GM18868 (cell line): ENCODE results near the gene OR2AE1.

Experiments
- ATAC-seq: cut with Tn5 transposase; IDR thresholded peaks from one replicate; pipeline ENCODE4 v1.9.1; 2021; ENCODE audit warnings: mild to moderate bottlenecking, moderate library complexity; ENCODE audit not compliant: unreplicated experiment

Gene OR2AE1

GRCh38 chr7:99860281-99861127, 16.3 kb downstream of the OR2AE1 start:
- no peak for ATAC-seq

- ATAC-seq: no peak
Measured at GRCh38 chr7:99855236-99855635, 21.6 kb downstream of the OR2AE1 start.

- no peak for ATAC-seq
Measured at GRCh38 chr7:99848420-99849216, 28.2 kb downstream of the OR2AE1 start.

GRCh38 chr7:99844328-99844727, 32.5 kb downstream of the OR2AE1 start:
- no peak for ATAC-seq

GRCh38 chr7:99843808-99844207, 33.0 kb downstream of the OR2AE1 start:
- ATAC-seq: no peak

GRCh38 chr7:99842926-99843325, 33.9 kb downstream of the OR2AE1 start:
- ATAC-seq: no peak

- ATAC-seq: no peak
Measured at GRCh38 chr7:99840136-99840869, 36.5 kb downstream of the OR2AE1 start.

GRCh38 chr7:99839287-99840021, 37.4 kb downstream of the OR2AE1 start:
- no peak for ATAC-seq

GRCh38 chr7:99837649-99838361, 39.0 kb downstream of the OR2AE1 start:
- ATAC-seq: no peak

GRCh38 chr7:99835189-99835588, 41.6 kb downstream of the OR2AE1 start:
- no peak for ATAC-seq

- ATAC-seq: no peak
Measured at GRCh38 chr7:99834382-99834781, 42.5 kb downstream of the OR2AE1 start.

GRCh38 chr7:99833289-99833877, 43.5 kb downstream of the OR2AE1 start:
- no peak for ATAC-seq

GRCh38 chr7:99831595-99831994, 45.2 kb downstream of the OR2AE1 start:
- no peak for ATAC-seq

- ATAC-seq: no peak
Measured at GRCh38 chr7:99829524-99830160, 47.2 kb downstream of the OR2AE1 start.

GRCh38 chr7:99828811-99829210, 48.0 kb downstream of the OR2AE1 start:
- no peak for ATAC-seq

GRCh38 chr7:99827040-99827778, 49.6 kb downstream of the OR2AE1 start:
- ATAC-seq: no peak
